K562 (cell line): ENCODE results near the gene PRDM11. TPM values are rescaled to one million over a fixed set of nuclear protein-coding genes. Genes with fewer than 3 reads are reported as not detected.
A peak's percentile ranks its signal among the peaks of the same experiment; 100 is the strongest.

Experiments
- BACH1 ChIP-seq: fragments of 200-800 bp; sonication (Bioruptor generic); IDR thresholded peaks from 2 replicates; pipeline ENCODE4 v1.6.1; 2016; ENCODE audit warnings: missing genetic modification characterization, missing compliant biosample characterization
- BDP1 ChIP-seq: IDR thresholded peaks from 3 replicates; pipeline ENCODE4 v1.6.1; 2011; ENCODE audit not compliant: insufficient read length, insufficient read depth
- BHLHE40 ChIP-seq: IDR thresholded peaks from 2 replicates; pipeline ENCODE4 v1.6.1; 2011; ENCODE audit warnings: low read length, improper control_type of control experiment
- CTCF ChIP-seq, 3 experiments: IDR thresholded peaks in 2 of 3; conservative IDR thresholded peaks in 1 of 3; 2 replicates each; pipeline ENCODE4 v1.5.1; 2011 to 2012; ENCODE audit warnings: low read length in 3 of 3, mild to moderate bottlenecking in 3 of 3, control low read depth in 2 of 3, improper control_type of control experiment in 1 of 3, inconsistent platforms in 1 of 3, low read depth in 1 of 3, mixed read lengths in 1 of 3, moderate library complexity in 1 of 3; ENCODE audit not compliant: insufficient read depth in 2 of 3
- E2F1 ChIP-seq: sonication (generic); formaldehyde crosslinking; IDR thresholded peaks from 2 replicates; pipeline ENCODE4 v1.8.1; 2023; ENCODE audit warnings: mild to moderate bottlenecking, missing genetic modification reagents, moderate library complexity
- MAX ChIP-seq: sonication (generic); formaldehyde crosslinking; IDR thresholded peaks from 2 replicates; pipeline ENCODE4 v1.9.0; 2022; ENCODE audit warnings: mild to moderate bottlenecking, missing genetic modification reagents
- NR3C1 ChIP-seq: sonication (generic); formaldehyde crosslinking; IDR thresholded peaks from 2 replicates; pipeline ENCODE4 v1.8.1; 2022; ENCODE audit warnings: missing genetic modification reagents
- PREB ChIP-seq: sonication (generic); formaldehyde crosslinking; IDR thresholded peaks from 2 replicates; pipeline ENCODE4 v1.8.1; 2023; ENCODE audit warnings: mild to moderate bottlenecking, missing genetic modification reagents
- RB1 ChIP-seq: fragments of 450-650 bp; IDR thresholded peaks from 2 replicates; pipeline ENCODE4 v1.6.1; 2017; ENCODE audit warnings: low read depth, mild to moderate bottlenecking
- REST ChIP-seq, 2 experiments: fragments of 450-650 bp; formaldehyde crosslinking in 1 of 2; IDR thresholded peaks; 2 replicates each; pipeline versions ENCODE4 v1.4.0 to v1.6.1; 2014 to 2020; ENCODE audit warnings: mild to moderate bottlenecking in 2 of 2, borderline replicate concordance in 1 of 2, low read depth in 1 of 2
- STAG1 ChIP-seq: sonication (generic); formaldehyde crosslinking; IDR thresholded peaks from 2 replicates; pipeline ENCODE4 v1.5.0; 2020; ENCODE audit warnings: missing genetic modification reagents, borderline replicate concordance
- TGIF2 ChIP-seq: sonication (generic); formaldehyde crosslinking; IDR thresholded peaks from 2 replicates; pipeline ENCODE4 v1.8.1; 2022; ENCODE audit warnings: mild to moderate bottlenecking, missing genetic modification reagents, moderate library complexity
- ZBTB8A ChIP-seq: fragments of 450-650 bp; IDR thresholded peaks from 2 replicates; pipeline ENCODE4 v1.6.1; 2018; ENCODE audit warnings: mild to moderate bottlenecking, moderate library complexity; ENCODE audit not compliant: partially characterized antibody
- ZNF444 ChIP-seq: fragments of 250-450 bp; sonication (Bioruptor Pico); IDR thresholded peaks from 2 replicates; pipeline ENCODE4 v1.4.0; 2020; ENCODE audit warnings: mild to moderate bottlenecking, moderate library complexity
- polyA plus RNA-seq, 8 experiments: library from polyadenylated mRNA; depleted of rRNA in 4 of 8; stranded (reverse) in 5 of 8; unstranded in 3 of 8; fragments of >200 nt; fragmentation: Nextera tagmentation in 2 of 8; fragmentation: Illumina TruSeq in 1 of 8; extraction: Ambion mirVana in 2 of 8; extraction: Trizol in 1 of 8; gene quantifications; 2 replicates each; pipeline versions ENCODE4 v1.2.1 to v1.2.3, GENCODE V29; 2011 to 2014; ENCODE audit warnings: inconsistent platforms in 1 of 8, missing spikeins in 1 of 8
- total RNA-seq, 7 experiments: library from RNA; depleted of rRNA in 6 of 7; stranded (reverse); fragments of >200 nt in 6 of 7; fragmentation: Illumina TruSeq in 2 of 7; extraction: Trizol in 2 of 7; gene quantifications; 2 replicates each; pipeline versions ENCODE4 v1.2.1 to v1.2.3, GENCODE V29; 2011 to 2021; ENCODE audit warnings: low replicate concordance in 1 of 7

PRDM11 gene
- total and polyA plus RNA-seq, 9 of the 15 experiments (the other 6 are each of a cell fraction or from before 2014, with no cell fraction given): 0.01 to 1.1 (median 0.29) TPM

- peak; percentile 74 for TF ChIP-seq REST (IDR thresholded peaks at IDR 0.05; ENCODE audit: borderline replicate concordance)
- no peak for TF ChIP-seq REST (CRISPR knock-in tag; IDR thresholded peaks at IDR 0.05; ENCODE audit: low read depth)
- peak; percentile 95 for TF ChIP-seq STAG1 (CRISPR knock-in tag)
- no peak for TF ChIP-seq ZBTB8A
- no peak for TF ChIP-seq NR3C1 (CRISPR knock-in tag)
- TF ChIP-seq BACH1: no peak
- no peak for TF ChIP-seq MAX
- no peak for TF ChIP-seq BDP1
- peak; percentile 82 to 89 (median 85) for TF ChIP-seq CTCF (IDR thresholded peaks at IDR 0.05 in 2 of 3, conservative IDR thresholded peaks at IDR 0.05 in 1 of 3; ENCODE audit: insufficient read depth in 2 of 3, low read depth in 1 of 3, low read length in 3 of 3)
- TF ChIP-seq RB1: peak; percentile 28; the same call in 1 of the 2 replicates
- TF ChIP-seq PREB: no peak
- no peak for TF ChIP-seq E2F1 (CRISPR knock-in tag)
- no peak for TF ChIP-seq ZNF444 (CRISPR knock-in tag)
- TF ChIP-seq BHLHE40: no peak
- TF ChIP-seq TGIF2 (CRISPR knock-in tag): no peak
Observed at GRCh38 chr11:45105233-45105983, 41.0 kb upstream of the PRDM11 start (continued).
